Epithelial cell of proximal tubule (primary cell): ENCODE results near the gene ENO3. TPM values are rescaled to one million over a fixed set of nuclear protein-coding genes. Genes with fewer than 3 reads are reported as not detected.

Experiments
- DNase-seq: peaks from one replicate; pipeline ENCODE4 v3.0.0-alpha.2; 2011; ENCODE audit warnings: low read depth
- H3K4me3 ChIP-seq: 2 replicates; pipeline ENCODE4 v1.5.1; 2011; ENCODE audit warnings: low read depth, mild to moderate bottlenecking, low read length
- total RNA-seq: library from RNA; depleted of rRNA; stranded (reverse); fragments of >200 nt; gene quantifications from 2 replicates; pipeline ENCODE4 v1.2.3, GENCODE V29; 2015
- TF ChIP-seq, protein P1 (sequence below): conservative IDR thresholded peaks from 2 replicates; pipeline ENCODE4 v1.5.1; 2012; ENCODE audit warnings: low read depth, mild to moderate bottlenecking, low read length

ENO3 gene
- total RNA-seq, 1 donor from 2014 or later = 2.0 TPM

GRCh38 chr17:4938688-4939545 is 12.0 kb upstream of the ENO3 start:
- no peak for DNase-seq
- TF ChIP-seq, protein P1, sequence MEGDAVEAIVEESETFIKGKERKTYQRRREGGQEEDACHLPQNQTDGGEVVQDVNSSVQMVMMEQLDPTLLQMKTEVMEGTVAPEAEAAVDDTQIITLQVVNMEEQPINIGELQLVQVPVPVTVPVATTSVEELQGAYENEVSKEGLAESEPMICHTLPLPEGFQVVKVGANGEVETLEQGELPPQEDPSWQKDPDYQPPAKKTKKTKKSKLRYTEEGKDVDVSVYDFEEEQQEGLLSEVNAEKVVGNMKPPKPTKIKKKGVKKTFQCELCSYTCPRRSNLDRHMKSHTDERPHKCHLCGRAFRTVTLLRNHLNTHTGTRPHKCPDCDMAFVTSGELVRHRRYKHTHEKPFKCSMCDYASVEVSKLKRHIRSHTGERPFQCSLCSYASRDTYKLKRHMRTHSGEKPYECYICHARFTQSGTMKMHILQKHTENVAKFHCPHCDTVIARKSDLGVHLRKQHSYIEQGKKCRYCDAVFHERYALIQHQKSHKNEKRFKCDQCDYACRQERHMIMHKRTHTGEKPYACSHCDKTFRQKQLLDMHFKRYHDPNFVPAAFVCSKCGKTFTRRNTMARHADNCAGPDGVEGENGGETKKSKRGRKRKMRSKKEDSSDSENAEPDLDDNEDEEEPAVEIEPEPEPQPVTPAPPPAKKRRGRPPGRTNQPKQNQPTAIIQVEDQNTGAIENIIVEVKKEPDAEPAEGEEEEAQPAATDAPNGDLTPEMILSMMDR = no peak
- peak overlapping the region; percentile 93 for H3K4me3 ChIP-seq

DNA sequence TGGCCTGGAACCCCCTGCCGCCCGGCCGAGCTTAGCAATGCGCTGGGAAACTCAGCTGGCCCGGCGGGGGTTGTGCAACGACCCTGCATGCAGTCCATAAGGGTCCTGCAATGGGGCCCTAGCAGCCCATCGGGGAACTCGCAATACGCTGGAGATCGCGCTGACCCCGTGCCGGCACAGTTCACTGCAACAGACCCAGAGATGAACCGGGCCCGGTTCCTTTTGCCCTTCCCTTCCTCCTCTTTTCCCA is 11.4 kb upstream of the ENO3 start:
- TF ChIP-seq, protein P1 = no peak
- no peak for DNase-seq
- peak overlapping the region; percentile 93 for H3K4me3 ChIP-seq

DNA sequence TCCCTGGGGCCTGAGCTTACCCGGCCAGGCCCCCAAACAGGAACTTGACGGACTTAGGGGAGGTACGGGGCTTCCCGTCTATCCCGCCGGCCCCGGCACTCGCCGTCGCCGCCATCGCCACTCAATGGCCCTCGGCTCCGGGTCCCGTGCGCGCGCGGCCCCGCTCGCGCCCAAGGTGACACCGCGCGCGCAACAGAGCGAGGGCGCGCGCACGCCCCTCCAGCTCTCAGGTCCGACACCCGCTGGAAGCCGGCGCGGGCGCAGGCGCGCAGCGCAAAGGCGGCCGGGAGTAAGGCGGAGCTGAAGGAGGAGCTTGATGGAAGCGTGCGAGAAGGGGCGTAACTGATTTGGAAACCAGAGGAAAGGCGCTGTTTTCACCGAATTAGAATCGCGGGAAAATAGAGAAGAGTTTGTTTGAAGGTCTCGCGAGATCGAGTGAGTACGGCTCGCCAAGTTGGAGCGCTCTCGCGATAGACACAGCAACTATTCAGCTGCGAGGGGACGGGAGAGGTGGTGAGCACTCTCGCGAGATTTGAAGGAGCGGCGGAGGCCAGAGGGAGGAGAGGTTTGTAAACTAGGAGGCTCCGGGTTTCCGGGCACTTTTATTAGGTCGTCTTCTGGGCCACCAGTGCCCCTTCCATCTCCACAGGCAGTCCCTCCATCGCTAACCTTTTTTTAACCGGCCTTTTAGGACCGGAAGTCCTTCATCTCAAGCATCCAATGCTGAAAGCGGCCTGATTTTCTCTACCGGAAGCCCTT is 10.9 kb upstream of the ENO3 start, which contains the start of the genes RNF167 and SLC25A11:
Gene RNF167, plus strand, starts transcription at position 473 of the 759 bp plus-strand sequence. CDS start 642 bp downstream, outside the sequence.
Gene SLC25A11, minus strand, starts transcription at position 251 of the 759 bp plus-strand sequence. Its CDS starts 136 bp downstream, at position 115.
- TF ChIP-seq, protein P1 = no peak
- DNase-seq = peak; percentile 98
- peak within 1 kb of the TSS; percentile 93 for H3K4me3 ChIP-seq

DNA sequence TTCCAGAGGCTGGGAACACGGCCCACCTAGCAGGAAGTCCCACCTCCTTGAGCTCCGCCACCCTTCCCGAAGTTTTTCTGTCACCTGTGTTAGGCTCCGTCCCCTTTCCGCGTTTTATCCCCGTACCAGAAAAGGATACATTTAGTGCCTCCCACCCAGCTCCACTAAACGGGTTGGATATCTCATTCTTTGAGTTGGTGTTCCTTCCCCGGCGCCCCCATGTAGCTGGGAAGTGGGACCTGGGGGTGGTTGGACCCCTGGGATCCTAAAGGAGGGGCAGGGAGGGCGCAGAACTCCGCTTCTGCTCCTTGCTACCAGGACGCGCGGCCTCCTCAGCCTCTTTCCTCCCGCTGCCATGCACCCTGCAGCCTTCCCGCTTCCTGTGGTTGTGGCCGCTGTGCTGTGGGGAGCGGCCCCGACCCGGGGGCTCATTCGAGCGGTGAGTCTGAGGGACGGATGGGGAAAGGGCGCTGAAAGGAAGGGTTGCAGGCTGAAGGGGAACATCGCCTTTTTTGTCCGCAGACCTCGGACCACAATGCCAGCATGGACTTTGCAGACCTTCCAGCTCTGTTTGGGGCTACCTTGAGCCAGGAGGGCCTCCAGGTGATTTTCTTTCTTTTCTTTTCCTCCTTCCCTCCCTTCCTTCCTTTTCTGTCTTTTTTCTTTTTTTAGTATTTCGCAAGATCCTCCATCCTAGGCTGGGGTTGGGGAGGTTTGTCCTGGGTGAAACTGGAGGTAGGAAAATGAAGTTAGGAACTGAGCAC is 10.2 kb upstream of the ENO3 start:
- TF ChIP-seq, protein P1 = no peak
- H3K4me3 ChIP-seq = peak overlapping the region; percentile 93
- DNase-seq = no peak

DNA sequence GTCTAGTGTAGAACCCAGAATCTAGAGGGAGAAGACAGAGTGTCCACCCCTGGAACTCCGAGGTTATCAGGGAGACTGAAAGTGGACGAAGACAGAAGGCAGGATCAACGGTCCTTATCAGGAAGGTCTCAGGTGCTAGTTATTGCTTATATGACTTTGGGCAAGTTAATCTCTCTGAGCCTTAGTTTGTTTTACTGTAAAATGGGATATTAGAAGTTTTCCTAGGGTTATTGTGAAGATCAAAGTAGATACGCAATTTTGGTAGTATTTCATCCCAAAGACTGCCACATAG is 9.7 kb upstream of the ENO3 start:
- DNase-seq = no peak
- TF ChIP-seq, protein P1 = no peak
- H3K4me3 ChIP-seq = peak overlapping the region; percentile 93

GRCh38 chr17:4942760-4943508 is 8.0 kb upstream of the ENO3 start:
- no peak for DNase-seq
- TF ChIP-seq, protein P1 = no peak
- no peak overlapping the region for H3K4me3 ChIP-seq
